CD4-positive, alpha-beta T cell treated with Interferon alpha-2 for 1 hour (primary cell): ENCODE data around the gene CST7.

Source experiments
- DNase-seq, 2 donors: peaks; one replicate each; pipeline ENCODE4 v3.0.0-alpha.2; 2020 to 2022

Gene CST7

GRCh38 chr20:25006431-25007167 is 57.5 kb downstream of the CST7 start:
- DNase-seq: no peak

GRCh38 chr20:25007491-25008305 is 58.6 kb downstream of the CST7 start:
- no peak for DNase-seq

DNA sequence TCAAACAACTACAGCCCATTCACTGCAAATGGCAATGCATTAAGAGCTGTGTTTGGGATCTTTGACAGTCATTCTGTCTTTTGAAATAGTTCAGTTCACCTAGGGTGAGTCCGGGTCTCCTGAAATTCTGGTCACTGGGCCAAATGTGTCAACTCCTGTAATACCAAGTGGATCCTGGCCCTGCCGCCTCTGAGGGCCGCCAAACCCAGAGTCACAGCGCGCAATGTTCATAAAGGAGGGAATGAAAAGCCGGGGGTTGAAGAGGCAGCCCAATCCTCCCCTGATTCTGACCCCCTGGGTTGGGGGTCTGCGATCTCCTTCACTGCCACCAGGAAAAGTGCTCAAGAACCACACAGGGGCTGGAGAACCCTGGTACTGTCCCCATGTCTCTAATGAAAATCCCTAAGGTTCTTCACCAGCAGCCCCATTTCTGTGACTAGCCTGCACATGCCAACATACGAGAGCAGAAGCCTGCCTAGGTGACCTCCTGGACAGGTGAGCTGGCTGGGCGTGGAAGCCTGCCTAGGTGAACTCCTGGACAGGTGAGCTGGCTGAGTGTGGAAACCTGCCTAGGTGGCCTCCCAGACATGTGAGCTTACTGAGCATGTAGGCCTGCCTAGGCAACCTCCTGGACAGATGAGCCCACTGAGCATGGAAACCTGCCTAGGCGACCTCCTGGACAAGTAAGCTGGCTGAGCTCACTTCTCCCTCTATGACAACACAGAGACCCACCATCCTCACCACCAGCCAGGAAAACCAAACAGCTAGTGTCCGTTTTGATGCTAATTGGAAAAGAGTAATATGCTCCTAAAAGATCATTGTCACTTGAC is 59.5 kb downstream of the CST7 start:
- DNase-seq: no peak
